Heart right ventricle (tissue), 16 donors: ENCODE data around the gene TNFRSF1B. TPM values are rescaled to one million over a fixed set of nuclear protein-coding genes. Genes with fewer than 3 reads are reported as not detected.

Experiments
- ATAC-seq, 8 donors: fragments of 200-7000 bp; cut with Tn5 transposase; one replicate each; pipeline ENCODE4 v1.9.1; 2020; ENCODE audit warnings: mild to moderate bottlenecking in 8 of 8, moderate library complexity in 8 of 8, moderate number of reproducible peaks in 1 of 8
- DNase-seq, 2 donors: peaks; one replicate each; pipeline ENCODE4 v3.0.0-alpha.2; 2020
- H3K27ac ChIP-seq, 10 donors: fragments of 200-600 bp; sonication (generic) in 2 of 10; one replicate each; pipeline versions ENCODE4 v1.5.0 to v1.8.0; 2020 to 2022; ENCODE audit warnings: mild to moderate bottlenecking in 3 of 10
- H3K27me3 ChIP-seq, 7 donors: fragments of 200-600 bp; one replicate each; pipeline ENCODE4 v1.8.0; 2021 to 2022; ENCODE audit warnings: mild to moderate bottlenecking in 2 of 7
- H3K36me3 ChIP-seq, 9 donors: fragments of 200-600 bp; sonication (generic) in 1 of 9; one replicate each; pipeline versions ENCODE4 v1.5.0 to v1.8.0; 2020 to 2022; ENCODE audit warnings: mild to moderate bottlenecking in 2 of 9
- H3K4me1 ChIP-seq, 9 donors: fragments of 200-600 bp; sonication (generic) in 1 of 9; one replicate each; pipeline versions ENCODE4 v1.5.0 to v1.8.0; 2020 to 2022; ENCODE audit warnings: mild to moderate bottlenecking in 4 of 9
- H3K4me3 ChIP-seq, 10 donors: fragments of 200-600 bp; sonication (generic) in 2 of 10; one replicate each; pipeline versions ENCODE4 v1.5.0 to v1.8.0; 2020 to 2022; ENCODE audit warnings: mild to moderate bottlenecking in 7 of 10, moderate library complexity in 2 of 10
- H3K9me3 ChIP-seq, 11 donors: fragments of 200-600 bp in 10 of 11; sonication (generic) in 2 of 11; one replicate each; pipeline versions ENCODE4 v1.5.0 to v1.8.0; 2013 to 2022; ENCODE audit warnings: mild to moderate bottlenecking in 2 of 11, control low read depth in 1 of 11, moderate library complexity in 1 of 11
- WGBS, 2 donors: extraction: QIAGEN DNeasy Blood & Tissue Kit; methylation state at CpG; one replicate each; pipeline ENCODE4 v1.1.7; 2013; ENCODE audit warnings: inconsistent platforms in 1 of 2; 5-methylcytosine and 5-hydroxymethylcytosine counted together
- intact Hi-C, 10 donors: fragments of 100-400 bp; cut with DNase I; formaldehyde crosslinking; loops; one replicate each; pipeline versions ENCODE4 v1.11.1 to v1.14.2; 2022
- polyA plus RNA-seq, 2 donors: library from polyadenylated mRNA; stranded (reverse); fragments of 200-250 nt; gene quantifications; one replicate each; pipeline ENCODE4 v1.2.3, GENCODE V29; 2013
- total RNA-seq, 10 donors: library from RNA; stranded (reverse); fragmentation: NEBNext Ultra II Directional in 3 of 10; extraction: Animal tissue kit (Norgen Biotek cat#: 25700) in 3 of 10; gene quantifications; one replicate each; pipeline versions ENCODE4 v1.2.1 to v1.2.4, GENCODE V29; 2021 to 2023
- TF ChIP-seq, protein P1 (sequence below), 9 donors: fragments of 200-600 bp; sonication (generic) in 2 of 9; IDR thresholded peaks; one replicate each; pipeline versions ENCODE4 v1.5.0 to v1.8.0; 2021 to 2022; ENCODE audit warnings: antibody characterized with exemption in 9 of 9, mild to moderate bottlenecking in 5 of 9, moderate library complexity in 1 of 9
- donor health status: Arrhythmogenic right ventricular cardiomyopathy.
- donor health status: ischemic (EF 13 %, LVEDD 7.1; RV severe dilation, severe dysfunction).
- donor health status: healthy with polysubstance abuse.
- donor health status: DM: no; HTN: yes; CAD: no.
- donor health status: DM: no; HTN: no; CAD: no.
- donor health status: ischemic (EF 25% LVEDD 6.9; RV normal size, moderate dysfunction).
- donor health status: ischemic (EF 25% LVEDD 5.7; RV mildly dilated, moderate dysfunction).
- donor health status: healthy.
- donor health status: DM: yes; HTN: yes; CAD: no.
- donor health status: Ischemic cardiomyopathy.
- donor health status: ischemic (EF 35%, LVEDD 5.7; RV mildly dilated, moderate dysfunction).
- donor health status: nonischemic (EF 11% LVEDD 7.7; RV severe dilation, severe dysfunction).
- donor health status: DM: yes; HTN: yes; CAD: no.
- donor health status: PGD.
- donor health status: ischemic (EF 29% LVEDD 5.4; RV normal size, mild dysfunction).
- donor health status: nonischemic (EF 23%, LVEDD 6.1; RV moderate dilation, normal function).

The TNFRSF1B gene
- total and polyA plus RNA-seq, 12 donors = 8.0 to 55.4 (median 15.2) TPM

DNA sequence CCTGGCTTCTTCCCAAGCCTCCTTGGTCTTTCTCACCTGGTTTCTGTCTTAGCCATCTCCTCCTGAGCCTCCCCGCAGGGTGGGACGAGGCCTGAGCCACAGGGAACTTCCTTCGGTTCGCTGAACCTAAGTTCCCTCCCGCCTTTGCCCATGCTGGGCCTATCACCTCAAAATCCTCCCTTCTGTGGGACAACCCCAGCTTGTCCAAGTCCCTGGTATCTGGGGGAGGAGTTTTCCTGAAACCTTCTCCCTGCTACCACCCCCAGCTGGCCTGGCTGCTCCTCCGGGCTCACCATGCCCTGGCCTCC lies 35.4 kb downstream of the TNFRSF1B start:
- ATAC-seq = no peak
- intact Hi-C loops = no loop called here
- no peak for DNase-seq

DNA sequence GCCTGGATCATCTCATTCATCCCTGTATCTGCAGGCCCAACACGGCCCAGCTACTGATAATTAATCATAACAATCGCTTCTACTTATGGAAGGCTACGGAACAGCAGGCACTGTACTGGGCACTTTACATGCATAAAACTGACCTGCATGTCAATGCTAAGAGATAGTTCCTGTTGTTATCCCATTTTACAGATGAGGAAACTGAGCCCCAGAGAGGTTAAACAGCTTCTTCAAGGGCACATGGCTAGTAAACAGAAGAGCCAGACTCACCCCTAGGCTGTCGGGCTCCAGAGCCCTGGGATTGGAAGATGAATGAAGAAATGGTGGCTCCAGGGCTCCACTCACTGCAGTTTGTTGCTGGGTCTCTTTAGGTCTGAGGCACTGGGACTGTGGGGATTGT lies 35.8 kb downstream of the TNFRSF1B start:
- H3K4me1 ChIP-seq = no peaks in the 10 kb centered on the region

More for the DNA sequence above, 35.4 kb downstream of the TNFRSF1B start:
- TF ChIP-seq, protein P1, sequence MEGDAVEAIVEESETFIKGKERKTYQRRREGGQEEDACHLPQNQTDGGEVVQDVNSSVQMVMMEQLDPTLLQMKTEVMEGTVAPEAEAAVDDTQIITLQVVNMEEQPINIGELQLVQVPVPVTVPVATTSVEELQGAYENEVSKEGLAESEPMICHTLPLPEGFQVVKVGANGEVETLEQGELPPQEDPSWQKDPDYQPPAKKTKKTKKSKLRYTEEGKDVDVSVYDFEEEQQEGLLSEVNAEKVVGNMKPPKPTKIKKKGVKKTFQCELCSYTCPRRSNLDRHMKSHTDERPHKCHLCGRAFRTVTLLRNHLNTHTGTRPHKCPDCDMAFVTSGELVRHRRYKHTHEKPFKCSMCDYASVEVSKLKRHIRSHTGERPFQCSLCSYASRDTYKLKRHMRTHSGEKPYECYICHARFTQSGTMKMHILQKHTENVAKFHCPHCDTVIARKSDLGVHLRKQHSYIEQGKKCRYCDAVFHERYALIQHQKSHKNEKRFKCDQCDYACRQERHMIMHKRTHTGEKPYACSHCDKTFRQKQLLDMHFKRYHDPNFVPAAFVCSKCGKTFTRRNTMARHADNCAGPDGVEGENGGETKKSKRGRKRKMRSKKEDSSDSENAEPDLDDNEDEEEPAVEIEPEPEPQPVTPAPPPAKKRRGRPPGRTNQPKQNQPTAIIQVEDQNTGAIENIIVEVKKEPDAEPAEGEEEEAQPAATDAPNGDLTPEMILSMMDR (IDR thresholded peaks at IDR 0.05) = no peak
- Histone ChIP-seq H3K36me3 (peaks cover 0 to 100% (median 7%) of the 10 kb centered on the region in 9 donors), H3K27me3 (no peaks in the 10 kb centered on the region), H3K27ac (peak overlapping the region in 1 of 10 donors; percentile 40), H3K4me3 (no peak overlapping the region), H3K4me1 (peaks cover 0 to 4% (median 0%) of the 10 kb centered on the region in 9 donors), H3K9me3 (no peaks in the 10 kb centered on the region)
- 90 to 91% methylated on average over 6 of the region's 6 CpGs for WGBS, 2 donors

DNA sequence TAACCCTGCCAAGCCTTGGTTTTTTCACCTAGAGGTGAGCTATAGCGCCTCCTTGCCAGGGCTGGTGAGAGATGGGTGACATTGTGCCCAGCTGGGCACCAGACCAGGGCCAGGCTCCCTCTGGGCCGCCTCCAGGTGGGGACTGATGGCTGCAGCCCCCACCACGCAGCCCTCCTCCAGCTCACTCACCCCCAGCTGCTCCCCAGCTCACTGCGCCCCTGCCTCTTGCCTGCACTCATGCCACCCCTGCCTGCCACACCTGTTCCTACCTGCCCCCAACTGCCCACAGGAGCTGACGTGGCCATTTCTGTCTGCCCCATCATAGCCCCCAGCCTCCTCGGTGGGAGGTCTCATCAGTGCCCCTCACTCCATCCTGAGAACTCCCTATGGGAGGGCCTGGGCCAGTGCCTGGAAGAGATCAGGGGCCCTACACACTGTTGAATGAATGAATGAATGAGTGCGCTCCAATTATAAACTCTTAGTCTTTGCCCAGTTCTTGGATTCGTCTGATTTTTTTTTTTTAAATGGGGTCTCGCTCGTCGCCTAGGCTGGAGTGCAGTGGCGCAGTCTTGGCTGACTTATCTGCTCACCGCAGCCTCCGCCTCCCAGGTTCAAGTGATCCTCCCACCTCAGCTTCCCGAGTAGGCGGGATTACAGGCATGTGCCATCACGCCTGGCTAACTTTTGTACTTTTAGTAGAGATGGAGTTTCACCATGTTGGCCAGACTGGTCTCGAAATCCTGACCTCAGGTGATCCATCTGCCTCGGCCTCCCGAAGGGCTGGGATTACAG lies 36.6 kb downstream of the TNFRSF1B start:
- no peak overlapping the region for H3K27ac ChIP-seq
- peaks cover 0 to 3% (median under 1%) of the 10 kb centered on the region in 9 donors for H3K4me1 ChIP-seq
- TF ChIP-seq, protein P1 (IDR thresholded peaks at IDR 0.05) = no peak
- peaks cover 0 to 100% (median 7%) of the 10 kb centered on the region in 9 donors for H3K36me3 ChIP-seq
- no peak overlapping the region for H3K4me3 ChIP-seq
- WGBS, 2 donors = 93 to 94% methylated on average over 20 of the region's 20 CpGs
- intact Hi-C loops = no loop called here
- ATAC-seq (no peak), DNase-seq (no peak)
- no peaks in the 10 kb centered on the region for H3K27me3 ChIP-seq
- no peaks in the 10 kb centered on the region for H3K9me3 ChIP-seq

More for the DNA sequence above, 35.8 kb downstream of the TNFRSF1B start:
- WGBS, 2 donors = 93 to 94% methylated on average over 4 of the region's 4 CpGs
- intact Hi-C loops = no loop called here
- TF ChIP-seq, protein P1 (IDR thresholded peaks at IDR 0.05) = no peak
- ATAC-seq = no peak
- Histone ChIP-seq H3K36me3 (peaks cover 0 to 100% (median 7%) of the 10 kb centered on the region in 9 donors), H3K4me3 (no peak overlapping the region), H3K27me3 (no peaks in the 10 kb centered on the region), H3K27ac (no peak overlapping the region), H3K9me3 (no peaks in the 10 kb centered on the region)
- DNase-seq = no peak

DNA sequence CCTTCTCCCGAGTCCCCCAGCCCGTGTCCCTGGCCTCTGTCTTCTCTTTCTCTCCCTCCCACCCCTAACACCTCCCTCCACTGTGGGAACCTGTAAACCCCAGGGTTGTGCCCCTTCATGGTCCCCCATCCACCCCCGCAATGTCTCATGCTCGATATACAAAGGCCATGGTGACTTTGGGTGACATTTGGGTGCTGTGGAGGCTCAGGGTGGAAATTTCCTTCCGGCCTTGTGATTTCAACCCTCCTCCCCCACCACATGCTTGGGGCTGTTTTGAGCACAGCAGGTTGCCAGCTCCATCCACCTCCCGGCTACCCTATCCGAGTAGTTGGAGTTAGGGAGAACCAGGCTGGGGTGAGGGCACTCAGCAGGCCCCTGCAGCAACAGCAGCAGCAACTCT lies 37.3 kb downstream of the TNFRSF1B start:
- TF ChIP-seq, protein P1 (IDR thresholded peaks at IDR 0.05) = no peak
- Histone ChIP-seq H3K9me3 (no peaks in the 10 kb centered on the region), H3K36me3 (peaks cover 0 to 98% (median 7%) of the 10 kb centered on the region in 9 donors), H3K4me3 (no peak overlapping the region), H3K27ac (peak overlapping the region in 1 of 10 donors; percentile 21), H3K27me3 (no peaks in the 10 kb centered on the region), H3K4me1 (peaks cover 0 to 10% (median 8%) of the 10 kb centered on the region in 9 donors)
- DNase-seq (no peak), ATAC-seq (no peak)
- intact Hi-C loops = no loop called here
- WGBS, 2 donors = 91% methylated on average over 7 of the region's 7 CpGs
